Fibroblast of the aortic adventitia (primary cell): ENCODE data around the gene POLD4. TPM values are rescaled to one million over a fixed set of nuclear protein-coding genes. Genes with fewer than 3 reads are reported as not detected.

Source experiments
- DNase-seq: peaks from one replicate; pipeline ENCODE4 v3.0.0-alpha.2; 2010; ENCODE audit warnings: low read depth
- H3K4me3 ChIP-seq: 2 replicates; pipeline ENCODE4 v1.5.1; 2011; ENCODE audit warnings: low read depth, mild to moderate bottlenecking, control low read depth, low read length, moderate library complexity
- small RNA-seq: library from RNA; depleted of rRNA; stranded (forward); fragments of <200 nt; gene quantifications from one replicate; pipeline ENCODE3, GENCODE V24; 2012
- total RNA-seq: library from RNA; depleted of rRNA; stranded (reverse); fragments of >200 nt; gene quantifications from 2 replicates; pipeline ENCODE4 v1.2.3, GENCODE V29; 2012; ENCODE audit warnings: low replicate concordance
- TF ChIP-seq, protein P1 (sequence below): IDR thresholded peaks from 2 replicates; pipeline ENCODE4 v1.5.1; 2011; ENCODE audit warnings: mild to moderate bottlenecking, low read length, control low read depth, inconsistent platforms; ENCODE audit not compliant: insufficient read depth

POLD4 gene
- total RNA-seq, 1 donor, result 53.5 TPM

DNA sequence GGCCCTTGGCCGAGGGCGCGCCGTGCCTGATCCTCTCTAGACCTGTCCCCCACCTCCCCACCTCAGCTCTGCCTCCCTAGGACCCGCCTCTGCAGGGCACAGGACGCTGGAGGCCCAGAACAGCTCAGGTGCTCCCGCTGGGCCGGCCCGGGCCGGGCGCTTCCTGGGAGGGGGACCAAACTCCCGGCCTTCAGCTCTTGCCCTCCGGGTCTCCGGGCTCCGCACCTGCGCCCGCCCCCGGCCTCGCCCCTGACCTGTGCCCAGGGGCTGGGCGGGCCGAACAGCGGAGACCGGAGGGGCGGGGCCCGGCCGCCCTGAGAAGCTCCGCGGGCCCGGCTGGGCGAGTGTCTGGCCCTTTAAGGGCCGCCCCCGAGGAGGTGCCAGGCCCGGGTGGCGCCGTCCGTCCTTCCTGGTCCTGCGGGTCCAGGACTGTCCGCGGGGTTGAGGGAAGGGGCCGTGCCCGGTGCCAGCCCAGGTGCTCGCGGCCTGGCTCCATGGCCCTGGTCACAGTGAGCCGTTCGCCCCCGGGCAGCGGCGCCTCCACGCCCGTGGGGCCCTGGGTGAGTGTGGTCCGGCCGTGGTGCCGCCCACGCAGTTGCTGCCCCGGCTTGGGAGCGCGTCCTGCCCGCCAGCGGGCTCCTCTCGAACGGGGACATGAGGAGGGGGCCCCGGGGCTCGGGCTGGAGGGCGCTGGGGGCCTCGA is 50.1 kb downstream of the POLD4 start, which contains the start of gene SSH3:
SSH3 (plus strand) TSS at position 399 of the 703 bp plus-strand sequence; CDS start at position 495, 96 bp downstream.
- peak within 1 kb of the TSS; percentile 84 for H3K4me3 ChIP-seq
- DNase-seq, result peak; percentile 49
- TF ChIP-seq, protein P1, sequence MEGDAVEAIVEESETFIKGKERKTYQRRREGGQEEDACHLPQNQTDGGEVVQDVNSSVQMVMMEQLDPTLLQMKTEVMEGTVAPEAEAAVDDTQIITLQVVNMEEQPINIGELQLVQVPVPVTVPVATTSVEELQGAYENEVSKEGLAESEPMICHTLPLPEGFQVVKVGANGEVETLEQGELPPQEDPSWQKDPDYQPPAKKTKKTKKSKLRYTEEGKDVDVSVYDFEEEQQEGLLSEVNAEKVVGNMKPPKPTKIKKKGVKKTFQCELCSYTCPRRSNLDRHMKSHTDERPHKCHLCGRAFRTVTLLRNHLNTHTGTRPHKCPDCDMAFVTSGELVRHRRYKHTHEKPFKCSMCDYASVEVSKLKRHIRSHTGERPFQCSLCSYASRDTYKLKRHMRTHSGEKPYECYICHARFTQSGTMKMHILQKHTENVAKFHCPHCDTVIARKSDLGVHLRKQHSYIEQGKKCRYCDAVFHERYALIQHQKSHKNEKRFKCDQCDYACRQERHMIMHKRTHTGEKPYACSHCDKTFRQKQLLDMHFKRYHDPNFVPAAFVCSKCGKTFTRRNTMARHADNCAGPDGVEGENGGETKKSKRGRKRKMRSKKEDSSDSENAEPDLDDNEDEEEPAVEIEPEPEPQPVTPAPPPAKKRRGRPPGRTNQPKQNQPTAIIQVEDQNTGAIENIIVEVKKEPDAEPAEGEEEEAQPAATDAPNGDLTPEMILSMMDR, result no peak

DNA sequence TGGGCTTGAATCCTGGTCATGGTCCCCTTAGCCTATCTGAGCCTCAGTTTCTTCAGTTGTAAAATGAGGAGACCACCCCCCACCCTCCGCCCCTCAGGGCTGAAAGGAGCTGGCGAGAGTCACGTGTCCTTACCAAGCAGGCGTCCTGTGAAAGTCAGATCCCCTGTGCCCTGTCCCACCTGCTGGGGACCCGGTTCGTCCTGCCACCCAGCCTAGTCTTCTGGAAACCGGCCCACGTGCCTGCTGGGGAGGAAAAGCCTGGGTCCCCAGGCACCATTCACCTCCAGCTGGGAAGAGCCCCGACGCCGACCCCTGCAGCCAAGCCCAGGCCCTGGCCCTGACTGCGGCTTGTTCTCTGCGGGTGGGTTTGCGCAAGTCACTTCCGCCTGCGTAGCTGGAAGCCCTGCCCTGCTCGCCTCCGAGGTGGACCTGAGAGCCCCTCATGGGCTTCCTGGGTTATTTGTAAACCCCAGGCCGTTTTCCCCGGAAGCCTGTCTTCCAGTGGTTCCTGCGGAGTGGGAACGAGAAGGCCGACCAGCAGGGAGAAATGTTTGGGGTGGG is 50.7 kb downstream of the POLD4 start:
- H3K4me3 ChIP-seq, result peak overlapping the region; percentile 84
- DNase-seq, result no peak
- TF ChIP-seq, protein P1, result no peak

DNA sequence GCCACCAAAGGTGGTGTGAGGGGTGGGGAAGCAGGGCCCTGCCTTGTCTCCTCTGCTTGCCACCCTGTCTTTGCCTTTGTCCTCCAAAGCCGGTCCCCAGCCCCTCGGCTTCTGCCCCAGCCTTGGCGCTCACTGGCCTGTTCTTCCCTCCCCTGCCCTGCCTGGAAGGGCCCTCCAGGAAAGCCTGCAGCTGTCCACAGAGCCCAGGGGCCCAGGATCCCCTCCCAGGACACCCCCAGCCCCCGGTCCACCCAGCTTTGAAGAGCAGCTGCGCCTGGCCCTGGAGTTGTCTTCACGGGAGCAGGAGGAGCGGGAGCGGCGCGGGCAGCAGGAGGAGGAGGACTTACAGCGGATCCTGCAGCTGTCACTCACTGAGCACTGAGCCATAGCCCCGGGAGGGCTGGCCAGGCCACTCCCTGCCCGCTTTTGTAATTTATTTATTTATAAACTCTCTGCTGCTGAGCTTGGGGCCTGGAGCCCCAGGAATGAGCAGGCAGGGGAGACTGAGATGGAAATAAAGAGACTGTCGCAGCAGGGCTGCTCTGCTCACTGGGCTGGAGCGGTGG is 51.3 kb downstream of the POLD4 start:
- TF ChIP-seq, protein P1, result no peak
- H3K4me3 ChIP-seq, result no peak overlapping the region
- no peak for DNase-seq

DNA sequence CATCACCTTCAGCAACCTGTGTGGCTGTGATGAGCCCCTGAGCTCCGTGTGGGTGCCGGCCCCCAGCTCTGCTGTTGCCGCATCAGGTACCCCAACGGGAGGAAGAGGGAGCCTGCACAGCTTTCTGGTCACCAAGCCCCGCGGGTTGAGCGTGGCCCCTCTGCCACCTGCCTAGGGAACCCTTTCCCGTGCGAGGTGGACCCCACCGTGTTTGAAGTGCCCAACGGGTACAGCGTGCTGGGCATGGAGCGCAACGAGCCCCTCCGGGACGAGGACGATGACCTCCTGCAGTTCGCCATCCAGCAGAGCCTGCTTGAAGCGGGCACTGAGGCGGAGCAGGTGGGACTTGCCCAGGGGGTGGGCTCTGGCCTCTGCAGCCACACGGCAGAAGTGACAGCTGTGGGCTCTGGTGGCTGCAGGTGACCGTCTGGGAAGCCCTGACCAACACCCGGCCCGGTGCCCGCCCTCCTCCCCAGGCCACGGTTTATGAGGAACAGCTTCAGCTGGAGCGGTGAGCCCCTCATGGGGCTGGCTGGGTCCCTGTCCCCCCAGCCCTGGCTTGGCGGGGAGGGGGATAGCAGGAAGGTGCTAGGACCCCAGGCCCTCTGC is 51.9 kb downstream of the POLD4 start:
- TF ChIP-seq, protein P1, result no peak
- H3K4me3 ChIP-seq, result no peak overlapping the region
- no peak for DNase-seq

Small RNAs within 50 kb of the gene (small RNA-seq; reads per million reads assigned to genes)
- gene RN7SKP239 (not detected), gene RNU6-1238P (not detected)

Other genes starting within 250 kb of the POLD4 start
- gene KDM2A, start 234.3 kb downstream of the POLD4 start, total RNA-seq, result 51.4 and 56.8 TPM in 2 replicates
- gene GRK2, start 87.1 kb downstream of the POLD4 start, total RNA-seq, result 10.1 and 21.5 TPM in 2 replicates
- 12.1 and 25.3 TPM in 2 replicates for gene ANKRD13D, start 64.2 kb downstream of the POLD4 start, total RNA-seq
- 11.7 and 12.3 TPM in 2 replicates for gene SSH3, start 50.0 kb downstream of the POLD4 start, total RNA-seq
- gene CLCF1, start 20.1 kb upstream of the POLD4 start, total RNA-seq, result 1.5 and 9.4 TPM in 2 replicates
- gene RAD9A, start 38.4 kb upstream of the POLD4 start, total RNA-seq, result 4.7 and 11.2 TPM in 2 replicates
- 97.6 and 129 TPM in 2 replicates for gene PPP1CA, start 48.3 kb upstream of the POLD4 start, total RNA-seq
- not detected in 2 replicates for gene TBC1D10C, start 50.5 kb upstream of the POLD4 start, total RNA-seq
- 0.09 and 0.16 TPM in 2 replicates for gene CARNS1, start 62.1 kb upstream of the POLD4 start, total RNA-seq
- 19.7 and 35.6 TPM in 2 replicates for gene RPS6KB2, start 74.9 kb upstream of the POLD4 start, total RNA-seq
- gene PTPRCAP, start 84.1 kb upstream of the POLD4 start, total RNA-seq, result 0.41 and 0.45 TPM in 2 replicates
- gene CORO1B, start 89.9 kb upstream of the POLD4 start, total RNA-seq, result 42.3 and 76.4 TPM in 2 replicates
- not detected in 2 replicates for gene GPR152, start 99.2 kb upstream of the POLD4 start, total RNA-seq
- not detected in 2 replicates for gene CABP4, start 101.8 kb upstream of the POLD4 start, total RNA-seq
- 19.2 and 27.9 TPM in 2 replicates for gene TMEM134, start 115.7 kb upstream of the POLD4 start, total RNA-seq
- 38.4 and 75.9 TPM in 2 replicates for gene AIP, start 129.5 kb upstream of the POLD4 start, total RNA-seq
- 9.2 and 24.0 TPM in 2 replicates for gene PITPNM1, start 151.8 kb upstream of the POLD4 start, total RNA-seq
- 8.7 and 22.1 TPM in 2 replicates for gene CDK2AP2, start 154.6 kb upstream of the POLD4 start, total RNA-seq
- not detected in 2 replicates for gene CABP2, start 169.9 kb upstream of the POLD4 start, total RNA-seq
- 172 and 538 TPM in 2 replicates for gene GSTP1, start 230.3 kb upstream of the POLD4 start, total RNA-seq